WTC11 (cell line): ENCODE measurements around the gene GNG10. TPM values are rescaled to one million over a fixed set of nuclear protein-coding genes. Genes with fewer than 3 reads are reported as not detected.

Experiments
- ATAC-seq: fragments of 200-7000 bp; cut with Tn5 transposase; 2 replicates; pipeline ENCODE4 v1.10.0; 2021; ENCODE audit warnings: mild to moderate bottlenecking, moderate library complexity
- Bru-seq: library from RNA; stranded (reverse); fragments of 400-500 nt; gene quantifications from one replicate; lab custom pipeline; 2021; lab: Mats Ljungman, UMichigan
- CTCF ChIA-PET: fragments of 300-600 bp; sonication (Branson Sonifier 250); formaldehyde crosslinking; loops from one replicate; lab custom pipeline; 2021; ENCODE audit warnings: antibody characterized with exemption; lab: Charles Lee
- POLR2A ChIA-PET: fragments of 350-600 bp; sonication (Branson Sonifier 250); formaldehyde crosslinking; loops from one replicate; lab custom pipeline; 2021; ENCODE audit warnings: antibody characterized with exemption; lab: Charles Lee
- DNase-seq: peaks from one replicate; pipeline ENCODE4 v3.0.0; 2021; ENCODE audit warnings: low spot score
- H3K27ac Mint-ChIP-seq: 2 replicates; pipeline ENCODE4 v1.8.0; 2021; ENCODE audit warnings: mixed read lengths
- H3K27me3 Mint-ChIP-seq: 2 replicates; pipeline ENCODE4 v1.8.0; 2021; ENCODE audit warnings: low read depth, mild to moderate bottlenecking, moderate library complexity, mixed read lengths
- H3K36me3 Mint-ChIP-seq: 2 replicates; pipeline ENCODE4 v1.8.0; 2021; ENCODE audit warnings: mixed read lengths
- H3K4me1 Mint-ChIP-seq: 2 replicates; pipeline ENCODE4 v1.8.0; 2022; ENCODE audit warnings: mixed read lengths
- H3K4me3 Mint-ChIP-seq: 2 replicates; pipeline ENCODE4 v1.8.0; 2021; ENCODE audit warnings: mild to moderate bottlenecking, moderate library complexity, mixed read lengths
- H3K9me3 Mint-ChIP-seq: 2 replicates; pipeline ENCODE4 v1.8.0; 2021; ENCODE audit warnings: mixed read lengths
- AFF4 ChIP-seq: sonication (generic); formaldehyde crosslinking; IDR thresholded peaks from 2 replicates; pipeline ENCODE4 v1.8.1; 2023; ENCODE audit warnings: mild to moderate bottlenecking, missing genetic modification reagents, borderline replicate concordance
- ARID4B ChIP-seq: sonication (generic); formaldehyde crosslinking; IDR thresholded peaks from 2 replicates; pipeline ENCODE4 v1.8.0; 2023; ENCODE audit warnings: missing genetic modification reagents, mild to moderate bottlenecking, borderline replicate concordance
- CTCF ChIP-seq: fragments of 200-600 bp; IDR thresholded peaks from 2 replicates; pipeline ENCODE4 v1.8.0; 2022; ENCODE audit warnings: antibody characterized with exemption
- ELF4 ChIP-seq: sonication (generic); formaldehyde crosslinking; IDR thresholded peaks from 2 replicates; pipeline ENCODE4 v1.8.1; 2022; ENCODE audit warnings: low read depth, mild to moderate bottlenecking, moderate library complexity, missing genetic modification reagents
- HMGA2 ChIP-seq: fragments of 250-450 bp; sonication (Bioruptor Pico); IDR thresholded peaks from 2 replicates; pipeline ENCODE4 v1.4.0; 2021; ENCODE audit warnings: mild to moderate bottlenecking, moderate library complexity
- IRF2 ChIP-seq: sonication (generic); formaldehyde crosslinking; IDR thresholded peaks from 2 replicates; pipeline ENCODE4 v1.8.0; 2022; ENCODE audit warnings: low read depth, missing genetic modification reagents, borderline replicate concordance
- MLX ChIP-seq: sonication (generic); formaldehyde crosslinking; IDR thresholded peaks from 2 replicates; pipeline ENCODE4 v1.8.1; 2023; ENCODE audit warnings: mild to moderate bottlenecking, missing genetic modification reagents, moderate library complexity
- NFYB ChIP-seq: sonication (generic); formaldehyde crosslinking; conservative IDR thresholded peaks from 2 replicates; pipeline ENCODE4 v1.8.0; 2022; ENCODE audit warnings: low read depth, missing genetic modification reagents
- NR1H2 ChIP-seq: sonication (generic); formaldehyde crosslinking; IDR thresholded peaks from 2 replicates; pipeline ENCODE4 v1.9.0; 2021; ENCODE audit warnings: mild to moderate bottlenecking, moderate library complexity, missing genetic modification reagents
- SMAD3 ChIP-seq: sonication (generic); formaldehyde crosslinking; IDR thresholded peaks from 2 replicates; pipeline ENCODE4 v1.8.0; 2022; ENCODE audit warnings: missing genetic modification reagents, mild to moderate bottlenecking, borderline replicate concordance
- SP1 ChIP-seq: sonication (generic); formaldehyde crosslinking; conservative IDR thresholded peaks from 2 replicates; pipeline ENCODE4 v1.8.1; 2022; ENCODE audit warnings: missing genetic modification reagents
- TEAD4 ChIP-seq: sonication (generic); formaldehyde crosslinking; IDR thresholded peaks from 2 replicates; pipeline ENCODE4 v1.8.0; 2022; ENCODE audit warnings: mild to moderate bottlenecking, missing genetic modification reagents
- TP53 ChIP-seq: sonication (generic); formaldehyde crosslinking; IDR thresholded peaks from 2 replicates; pipeline ENCODE4 v1.8.1; 2023; ENCODE audit warnings: mild to moderate bottlenecking, missing genetic modification reagents
- USF1 ChIP-seq: sonication (generic); formaldehyde crosslinking; IDR thresholded peaks from 2 replicates; pipeline ENCODE4 v1.8.0; 2022; ENCODE audit warnings: mild to moderate bottlenecking, missing genetic modification reagents
- ZBTB43 ChIP-seq: sonication (generic); formaldehyde crosslinking; IDR thresholded peaks from 2 replicates; pipeline ENCODE4 v1.8.1; 2023; ENCODE audit warnings: mild to moderate bottlenecking, missing genetic modification reagents
- ZNF138 ChIP-seq: sonication (generic); formaldehyde crosslinking; conservative IDR thresholded peaks from 2 replicates; pipeline ENCODE4 v1.8.1; 2022; ENCODE audit warnings: mild to moderate bottlenecking, moderate library complexity, missing genetic modification reagents
- ZNF219 ChIP-seq: sonication (generic); formaldehyde crosslinking; IDR thresholded peaks from 2 replicates; pipeline ENCODE4 v1.8.0; 2023; ENCODE audit warnings: missing genetic modification reagents, mild to moderate bottlenecking, borderline replicate concordance
- ZNF232 ChIP-seq: sonication (generic); formaldehyde crosslinking; IDR thresholded peaks from 2 replicates; pipeline ENCODE4 v1.8.0; 2022; ENCODE audit warnings: mild to moderate bottlenecking, missing genetic modification reagents
- ZNF396 ChIP-seq: fragments of 250-450 bp; sonication (Bioruptor Pico); IDR thresholded peaks from 2 replicates; pipeline ENCODE4 v1.8.0; 2021; ENCODE audit warnings: mild to moderate bottlenecking, moderate library complexity, borderline replicate concordance
- ZNF423 ChIP-seq: fragments of 250-450 bp; sonication (Bioruptor Pico); IDR thresholded peaks from 2 replicates; pipeline ENCODE4 v2.1.2; 2022; ENCODE audit warnings: mild to moderate bottlenecking, moderate library complexity
- ZSCAN18 ChIP-seq: fragments of 250-450 bp; sonication (Bioruptor Pico); IDR thresholded peaks from 2 replicates; pipeline ENCODE4 v2.1.2; 2022; ENCODE audit warnings: mild to moderate bottlenecking, moderate library complexity
- long read RNA-seq, 3 experiments: library from RNA in 1 of 3; library from capped mRNA in 1 of 3; library from polyadenylated mRNA in 1 of 3; unstranded in 2 of 3; stranded (forward) in 1 of 3; transcript quantifications; one replicate each; pipeline ENCODE4 v2.0.0, GENCODE V29; 2021
- total RNA-seq: library from RNA; stranded (reverse); gene quantifications from 3 replicates; pipeline ENCODE4 v1.2.3, GENCODE V29; 2021

Gene GNG10
- total RNA-seq, result 17.2 to 25.3 TPM (median 22.1 TPM) in 3 replicates
- Bru-seq, nascent RNA, result percentile 61 among the genes with signal in this experiment
- long read RNA-seq, experiment 1, transcript GNG10-201 (3 exons, 1,491 nt), result major isoform, 64 of 67 reads
- long read RNA-seq, experiment 1, partial matches to known transcripts, result 1 of 67 reads
- long read RNA-seq, experiment 1, other reads (novel, unspliced or antisense), result 2 of 67 reads
- long read RNA-seq, experiment 2, transcript GNG10-201 (3 exons, 1,491 nt), result major isoform, 65 of 67 reads
- long read RNA-seq, experiment 2, partial matches to known transcripts, result 1 of 67 reads
- long read RNA-seq, experiment 2, other reads (novel, unspliced or antisense), result 1 of 67 reads
- long read RNA-seq, experiment 3, transcript GNG10-201 (3 exons, 1,491 nt), result major isoform, 284 of 288 reads
- long read RNA-seq, experiment 3, partial matches to known transcripts, result 0 of 288 reads
- long read RNA-seq, experiment 3, other reads (novel, unspliced or antisense), result 4 of 288 reads

- ATAC-seq (peak; percentile 74), DNase-seq (peak; percentile 52)
- Mint-ChIP-seq H3K9me3 (no peaks in the 10 kb centered on the region), H3K36me3 (peaks cover 3% of the 10 kb centered on the region; the same call in 1 of the 2 replicates), H3K4me3 (peak within 1 kb of the TSS; percentile 94), H3K27me3 (peaks cover 13% of the 10 kb centered on the region), H3K27ac (peak within 1 kb of the TSS; percentile 66), H3K4me1 (peaks cover 23% of the 10 kb centered on the region)
- POLR2A ChIA-PET, result interaction anchor here (2.4 kb wide), 1 partner anchor 30 kb away, joined by 11 read pairs; the partner anchor contains the start of gene DNAJC25
- CTCF ChIA-PET, result interaction anchor here (1.4 to 2.2 kb wide), 3 partner anchors 40 to 413 kb away, joined by 4 to 8 read pairs (median 5); no protein-coding TSS in a partner anchor
- peak; percentile 75 for TF ChIP-seq SP1
- no peak for TF ChIP-seq ELF4 (CRISPR knock-in tag)
- no peak for TF ChIP-seq CTCF
- no peak for TF ChIP-seq HMGA2 (CRISPR knock-in tag)
- TF ChIP-seq ZSCAN18 (CRISPR knock-in tag), result no peak
- no peak for TF ChIP-seq ZNF138 (CRISPR knock-in tag)
- TF ChIP-seq MLX, result no peak
- no peak for TF ChIP-seq NR1H2
- no peak for TF ChIP-seq ARID4B (CRISPR knock-in tag)
- no peak for TF ChIP-seq AFF4 (CRISPR knock-in tag)
- TF ChIP-seq USF1 (CRISPR knock-in tag), result no peak
- TF ChIP-seq NFYB, result no peak
- TF ChIP-seq ZNF219, result no peak
- TF ChIP-seq ZNF232, result no peak
- no peak for TF ChIP-seq SMAD3 (CRISPR knock-in tag)
- TF ChIP-seq ZNF396 (CRISPR knock-in tag), result no peak
- no peak for TF ChIP-seq ZBTB43 (CRISPR knock-in tag)
- TF ChIP-seq ZNF423 (CRISPR knock-in tag), result peak; percentile 89
- TF ChIP-seq TP53 (CRISPR knock-in tag), result no peak
- no peak for TF ChIP-seq IRF2 (CRISPR knock-in tag)
- TF ChIP-seq TEAD4, result no peak
Observed at GRCh38 chr9:111661150-111661801, at the start of gene GNG10. TSS of gene GNG10 (plus strand) at chr9:111661605. CDS start at chr9:111661635, 30 bp downstream.
